Measurements from ENCODE around the gene FAH. TPM values are rescaled to one million over a fixed set of nuclear protein-coding genes. Genes with fewer than 3 reads are reported as not detected.

FAH gene
- total and polyA plus RNA-seq, 2 experiments from 2014 or later, result 16.3 to 20.3 TPM

DNA sequence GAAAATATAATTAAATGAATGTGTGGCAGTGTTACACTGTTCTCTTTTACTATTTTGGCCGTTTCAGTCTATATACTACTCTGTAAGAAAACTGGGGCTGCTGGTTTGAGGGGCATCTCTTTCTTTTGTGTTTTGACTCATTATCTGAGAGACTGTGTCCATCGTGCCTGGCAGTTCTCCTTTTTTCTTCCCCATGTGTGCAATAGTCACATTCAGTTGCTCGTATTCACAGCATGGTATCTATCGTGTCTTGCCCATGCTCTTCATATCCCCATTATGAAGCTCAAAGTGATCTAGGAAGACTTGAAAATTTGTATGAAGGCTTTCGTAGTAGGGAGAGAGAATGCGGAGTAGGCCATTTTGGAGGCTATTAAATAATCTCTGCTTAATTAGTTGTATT is 29.8 kb upstream of the FAH start:
- H3K4me1 ChIP-seq (ENCODE audit: insufficient read depth), result peaks cover 6% of the 10 kb centered on the region; the same call in 1 of the 2 replicates
- H3K36me3 Mint-ChIP-seq (ENCODE audit: low read depth), result peaks cover 24% of the 10 kb centered on the region; the same call in 2 of the 3 replicates
- no peak overlapping the region for H3K4me2 ChIP-seq
- no peak overlapping the region for H3K27ac Mint-ChIP-seq
- H3K9me2 ChIP-seq (ENCODE audit: insufficient read depth), result no peaks in the 10 kb centered on the region
- peaks cover 4% of the 10 kb centered on the region; the same call in 1 of the 3 replicates for H3K4me1 Mint-ChIP-seq
- no peaks in the 10 kb centered on the region; the same call in none of the 2 replicates for H3K36me3 ChIP-seq (ENCODE audit: insufficient read depth)
- H4K20me1 ChIP-seq (replicated peaks; ENCODE audit: insufficient read depth), result peaks cover 11% of the 10 kb centered on the region; the same call in 1 of the 2 replicates
- H3K4me3 ChIP-seq, result no peak overlapping the region
- ATAC-seq, result no peak
- no peaks in the 10 kb centered on the region for H3K27me3 ChIP-seq (ENCODE audit: insufficient read depth)
- H3K9me3 Mint-ChIP-seq, result no peaks in the 10 kb centered on the region
- H3K27ac ChIP-seq (ENCODE audit: low read depth), result no peak overlapping the region
- DNase-seq (ENCODE audit: low spot score), result no peak
- no peaks in the 10 kb centered on the region for H3F3A ChIP-seq (replicated peaks; ENCODE audit: low read depth)
- H3K4me3 Mint-ChIP-seq, result no peak overlapping the region
- H3K27me3 Mint-ChIP-seq (ENCODE audit: insufficient read depth, low read depth, poor library complexity), result no peaks in the 10 kb centered on the region
- H3K79me2 ChIP-seq (replicated peaks; ENCODE audit: insufficient read depth), result peaks cover 38% of the 10 kb centered on the region
- H2AFZ ChIP-seq, result no peak overlapping the region
- TF ChIP-seq, protein P1, sequence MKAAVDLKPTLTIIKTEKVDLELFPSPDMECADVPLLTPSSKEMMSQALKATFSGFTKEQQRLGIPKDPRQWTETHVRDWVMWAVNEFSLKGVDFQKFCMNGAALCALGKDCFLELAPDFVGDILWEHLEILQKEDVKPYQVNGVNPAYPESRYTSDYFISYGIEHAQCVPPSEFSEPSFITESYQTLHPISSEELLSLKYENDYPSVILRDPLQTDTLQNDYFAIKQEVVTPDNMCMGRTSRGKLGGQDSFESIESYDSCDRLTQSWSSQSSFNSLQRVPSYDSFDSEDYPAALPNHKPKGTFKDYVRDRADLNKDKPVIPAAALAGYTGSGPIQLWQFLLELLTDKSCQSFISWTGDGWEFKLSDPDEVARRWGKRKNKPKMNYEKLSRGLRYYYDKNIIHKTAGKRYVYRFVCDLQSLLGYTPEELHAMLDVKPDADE (IDR thresholded peaks at IDR 0.05), result no peak
- TF ChIP-seq, protein P2, sequence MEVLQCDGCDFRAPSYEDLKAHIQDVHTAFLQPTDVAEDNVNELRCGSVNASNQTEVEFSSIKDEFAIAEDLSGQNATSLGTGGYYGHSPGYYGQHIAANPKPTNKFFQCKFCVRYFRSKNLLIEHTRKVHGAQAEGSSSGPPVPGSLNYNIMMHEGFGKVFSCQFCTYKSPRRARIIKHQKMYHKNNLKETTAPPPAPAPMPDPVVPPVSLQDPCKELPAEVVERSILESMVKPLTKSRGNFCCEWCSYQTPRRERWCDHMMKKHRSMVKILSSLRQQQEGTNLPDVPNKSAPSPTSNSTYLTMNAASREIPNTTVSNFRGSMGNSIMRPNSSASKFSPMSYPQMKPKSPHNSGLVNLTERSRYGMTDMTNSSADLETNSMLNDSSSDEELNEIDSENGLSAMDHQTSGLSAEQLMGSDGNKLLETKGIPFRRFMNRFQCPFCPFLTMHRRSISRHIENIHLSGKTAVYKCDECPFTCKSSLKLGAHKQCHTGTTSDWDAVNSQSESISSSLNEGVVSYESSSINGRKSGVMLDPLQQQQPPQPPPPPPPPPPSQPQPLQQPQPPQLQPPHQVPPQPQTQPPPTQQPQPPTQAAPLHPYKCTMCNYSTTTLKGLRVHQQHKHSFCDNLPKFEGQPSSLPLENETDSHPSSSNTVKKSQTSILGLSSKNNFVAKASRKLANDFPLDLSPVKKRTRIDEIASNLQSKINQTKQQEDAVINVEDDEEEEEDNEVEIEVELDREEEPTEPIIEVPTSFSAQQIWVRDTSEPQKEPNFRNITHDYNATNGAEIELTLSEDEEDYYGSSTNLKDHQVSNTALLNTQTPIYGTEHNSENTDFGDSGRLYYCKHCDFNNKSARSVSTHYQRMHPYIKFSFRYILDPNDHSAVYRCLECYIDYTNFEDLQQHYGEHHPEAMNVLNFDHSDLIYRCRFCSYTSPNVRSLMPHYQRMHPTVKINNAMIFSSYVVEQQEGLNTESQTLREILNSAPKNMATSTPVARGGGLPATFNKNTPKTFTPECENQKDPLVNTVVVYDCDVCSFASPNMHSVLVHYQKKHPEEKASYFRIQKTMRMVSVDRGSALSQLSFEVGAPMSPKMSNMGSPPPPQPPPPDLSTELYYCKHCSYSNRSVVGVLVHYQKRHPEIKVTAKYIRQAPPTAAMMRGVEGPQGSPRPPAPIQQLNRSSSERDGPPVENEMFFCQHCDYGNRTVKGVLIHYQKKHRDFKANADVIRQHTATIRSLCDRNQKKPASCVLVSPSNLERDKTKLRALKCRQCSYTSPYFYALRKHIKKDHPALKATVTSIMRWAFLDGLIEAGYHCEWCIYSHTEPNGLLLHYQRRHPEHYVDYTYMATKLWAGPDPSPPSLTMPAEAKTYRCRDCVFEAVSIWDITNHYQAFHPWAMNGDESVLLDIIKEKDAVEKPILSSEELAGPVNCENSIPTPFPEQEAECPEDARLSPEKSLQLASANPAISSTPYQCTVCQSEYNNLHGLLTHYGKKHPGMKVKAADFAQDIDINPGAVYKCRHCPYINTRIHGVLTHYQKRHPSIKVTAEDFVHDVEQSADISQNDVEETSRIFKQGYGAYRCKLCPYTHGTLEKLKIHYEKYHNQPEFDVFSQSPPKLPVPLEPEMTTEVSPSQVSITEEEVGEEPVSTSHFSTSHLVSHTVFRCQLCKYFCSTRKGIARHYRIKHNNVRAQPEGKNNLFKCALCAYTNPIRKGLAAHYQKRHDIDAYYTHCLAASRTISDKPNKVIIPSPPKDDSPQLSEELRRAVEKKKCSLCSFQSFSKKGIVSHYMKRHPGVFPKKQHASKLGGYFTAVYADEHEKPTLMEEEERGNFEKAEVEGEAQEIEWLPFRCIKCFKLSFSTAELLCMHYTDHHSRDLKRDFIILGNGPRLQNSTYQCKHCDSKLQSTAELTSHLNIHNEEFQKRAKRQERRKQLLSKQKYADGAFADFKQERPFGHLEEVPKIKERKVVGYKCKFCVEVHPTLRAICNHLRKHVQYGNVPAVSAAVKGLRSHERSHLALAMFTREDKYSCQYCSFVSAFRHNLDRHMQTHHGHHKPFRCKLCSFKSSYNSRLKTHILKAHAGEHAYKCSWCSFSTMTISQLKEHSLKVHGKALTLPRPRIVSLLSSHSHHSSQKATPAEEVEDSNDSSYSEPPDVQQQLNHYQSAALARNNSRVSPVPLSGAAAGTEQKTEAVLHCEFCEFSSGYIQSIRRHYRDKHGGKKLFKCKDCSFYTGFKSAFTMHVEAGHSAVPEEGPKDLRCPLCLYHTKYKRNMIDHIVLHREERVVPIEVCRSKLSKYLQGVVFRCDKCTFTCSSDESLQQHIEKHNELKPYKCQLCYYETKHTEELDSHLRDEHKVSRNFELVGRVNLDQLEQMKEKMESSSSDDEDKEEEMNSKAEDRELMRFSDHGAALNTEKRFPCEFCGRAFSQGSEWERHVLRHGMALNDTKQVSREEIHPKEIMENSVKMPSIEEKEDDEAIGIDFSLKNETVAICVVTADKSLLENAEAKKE (CRISPR knock-in tag; IDR thresholded peaks at IDR 0.05), result no peak
- no peak for TF ChIP-seq ZNF114 (CRISPR knock-in tag; IDR thresholded peaks at IDR 0.05)
- no peak for TF ChIP-seq ZNF331 (CRISPR knock-in tag; IDR thresholded peaks at IDR 0.05; ENCODE audit: low read depth)
- TF ChIP-seq JUNB (IDR thresholded peaks at IDR 0.05; ENCODE audit: unreplicated experiment), result no peak
- TF ChIP-seq, protein P3, sequence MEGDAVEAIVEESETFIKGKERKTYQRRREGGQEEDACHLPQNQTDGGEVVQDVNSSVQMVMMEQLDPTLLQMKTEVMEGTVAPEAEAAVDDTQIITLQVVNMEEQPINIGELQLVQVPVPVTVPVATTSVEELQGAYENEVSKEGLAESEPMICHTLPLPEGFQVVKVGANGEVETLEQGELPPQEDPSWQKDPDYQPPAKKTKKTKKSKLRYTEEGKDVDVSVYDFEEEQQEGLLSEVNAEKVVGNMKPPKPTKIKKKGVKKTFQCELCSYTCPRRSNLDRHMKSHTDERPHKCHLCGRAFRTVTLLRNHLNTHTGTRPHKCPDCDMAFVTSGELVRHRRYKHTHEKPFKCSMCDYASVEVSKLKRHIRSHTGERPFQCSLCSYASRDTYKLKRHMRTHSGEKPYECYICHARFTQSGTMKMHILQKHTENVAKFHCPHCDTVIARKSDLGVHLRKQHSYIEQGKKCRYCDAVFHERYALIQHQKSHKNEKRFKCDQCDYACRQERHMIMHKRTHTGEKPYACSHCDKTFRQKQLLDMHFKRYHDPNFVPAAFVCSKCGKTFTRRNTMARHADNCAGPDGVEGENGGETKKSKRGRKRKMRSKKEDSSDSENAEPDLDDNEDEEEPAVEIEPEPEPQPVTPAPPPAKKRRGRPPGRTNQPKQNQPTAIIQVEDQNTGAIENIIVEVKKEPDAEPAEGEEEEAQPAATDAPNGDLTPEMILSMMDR (conservative IDR thresholded peaks at IDR 0.05; ENCODE audit: low read depth in 2 of 2), result no peak
- TF ChIP-seq EZH2 (IDR thresholded peaks at IDR 0.05; ENCODE audit: low read depth, unreplicated experiment), result no peak
- TF ChIP-seq EZH2phosphoT487 (IDR thresholded peaks at IDR 0.05; ENCODE audit: unreplicated experiment), result no peak
- TF ChIP-seq POLR2AphosphoS5 (IDR thresholded peaks at IDR 0.05; ENCODE audit: low read depth), result no peak
- TF ChIP-seq CREB1 (CRISPR knock-in tag; IDR thresholded peaks at IDR 0.05; ENCODE audit: low read depth), result no peak
- TF ChIP-seq NANOG (IDR thresholded peaks at IDR 0.05; ENCODE audit: borderline replicate concordance), result no peak
- no peak for TF ChIP-seq STAT1 (IDR thresholded peaks at IDR 0.05; ENCODE audit: unreplicated experiment)
- TF ChIP-seq, protein P4, sequence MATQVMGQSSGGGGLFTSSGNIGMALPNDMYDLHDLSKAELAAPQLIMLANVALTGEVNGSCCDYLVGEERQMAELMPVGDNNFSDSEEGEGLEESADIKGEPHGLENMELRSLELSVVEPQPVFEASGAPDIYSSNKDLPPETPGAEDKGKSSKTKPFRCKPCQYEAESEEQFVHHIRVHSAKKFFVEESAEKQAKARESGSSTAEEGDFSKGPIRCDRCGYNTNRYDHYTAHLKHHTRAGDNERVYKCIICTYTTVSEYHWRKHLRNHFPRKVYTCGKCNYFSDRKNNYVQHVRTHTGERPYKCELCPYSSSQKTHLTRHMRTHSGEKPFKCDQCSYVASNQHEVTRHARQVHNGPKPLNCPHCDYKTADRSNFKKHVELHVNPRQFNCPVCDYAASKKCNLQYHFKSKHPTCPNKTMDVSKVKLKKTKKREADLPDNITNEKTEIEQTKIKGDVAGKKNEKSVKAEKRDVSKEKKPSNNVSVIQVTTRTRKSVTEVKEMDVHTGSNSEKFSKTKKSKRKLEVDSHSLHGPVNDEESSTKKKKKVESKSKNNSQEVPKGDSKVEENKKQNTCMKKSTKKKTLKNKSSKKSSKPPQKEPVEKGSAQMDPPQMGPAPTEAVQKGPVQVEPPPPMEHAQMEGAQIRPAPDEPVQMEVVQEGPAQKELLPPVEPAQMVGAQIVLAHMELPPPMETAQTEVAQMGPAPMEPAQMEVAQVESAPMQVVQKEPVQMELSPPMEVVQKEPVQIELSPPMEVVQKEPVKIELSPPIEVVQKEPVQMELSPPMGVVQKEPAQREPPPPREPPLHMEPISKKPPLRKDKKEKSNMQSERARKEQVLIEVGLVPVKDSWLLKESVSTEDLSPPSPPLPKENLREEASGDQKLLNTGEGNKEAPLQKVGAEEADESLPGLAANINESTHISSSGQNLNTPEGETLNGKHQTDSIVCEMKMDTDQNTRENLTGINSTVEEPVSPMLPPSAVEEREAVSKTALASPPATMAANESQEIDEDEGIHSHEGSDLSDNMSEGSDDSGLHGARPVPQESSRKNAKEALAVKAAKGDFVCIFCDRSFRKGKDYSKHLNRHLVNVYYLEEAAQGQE (IDR thresholded peaks at IDR 0.05; ENCODE audit: unreplicated experiment), result no peak
